HepG2 (cell line): ENCODE data around the gene ATM. TPM values are rescaled to one million over a fixed set of nuclear protein-coding genes. Genes with fewer than 3 reads are reported as not detected.
A peak's percentile ranks its signal among the peaks of the same experiment; 100 is the strongest.

Experiments used
- ATAC-seq: fragments of 200-7000 bp; cut with Tn5 transposase; 3 replicates; pipeline ENCODE4 v1.9.1; 2020; ENCODE audit warnings: mild to moderate bottlenecking, moderate library complexity
- BruUV-seq: library from RNA; stranded (reverse); fragments of 400-500 nt; replicated peaks from 2 replicates; lab custom pipeline; 2021; lab: Mats Ljungman, UMichigan
- CTCF ChIA-PET: fragments of 300-600 bp; formaldehyde crosslinking; extraction: SDS; loops from one replicate; lab custom pipeline; 2021; ENCODE audit warnings: low total read pairs, inconsistent platforms, low intra/inter-chr PET ratio; lab: Yijun Ruan, JAX
- POLR2A ChIA-PET: fragments of 350-600 bp; sonication (Branson Sonifier 250); formaldehyde crosslinking; loops from one replicate; lab custom pipeline; 2020; ENCODE audit warnings: antibody characterized with exemption, inconsistent platforms; lab: Yijun Ruan, JAX
- DNase-seq: peaks from one replicate; pipeline ENCODE4 v3.0.0-alpha.2; 2015; ENCODE audit warnings: low spot score
- FAIRE-seq: peaks from 3 replicates; lab custom pipeline; 2011; peaks lifted over from hg19 to GRCh38; lab: Jason Lieb, UNC
- H2AFZ ChIP-seq: one replicate; pipeline ENCODE4 v1.6.1; 2011; ENCODE audit warnings: low read length, inconsistent platforms
- H3K27ac ChIP-seq: fragments of 300-600 bp; 3 replicates; pipeline ENCODE4 v1.8.0; 2011; ENCODE audit warnings: mixed run types, mild to moderate bottlenecking, mixed read lengths, low read length, inconsistent platforms; ENCODE audit not compliant: insufficient read depth; ENCODE audit errors: extremely low read length
- H3K27me3 ChIP-seq, 2 experiments: fragments of 200-600 bp in 1 of 2; 2 replicates in 1 of 2; 3 replicates in 1 of 2; pipeline versions ENCODE4 v1.6.0 to v1.8.0; 2011; ENCODE audit warnings: low read length in 2 of 2, mild to moderate bottlenecking in 2 of 2, moderate library complexity in 2 of 2, inconsistent platforms in 1 of 2; ENCODE audit not compliant: insufficient read depth in 2 of 2, control insufficient read depth in 1 of 2
- H3K36me3 ChIP-seq, 2 experiments: fragments of 200-600 bp in 1 of 2; replicated peaks in 1 of 2; 2 replicates in 1 of 2; 3 replicates in 1 of 2; pipeline versions ENCODE4 v1.5.1 to v1.8.0; 2011; ENCODE audit warnings: low read length in 2 of 2, inconsistent platforms in 1 of 2; ENCODE audit not compliant: insufficient read depth in 2 of 2, control insufficient read depth in 1 of 2
- H3K4me1 ChIP-seq: 2 replicates; pipeline ENCODE4 v1.5.1; 2012; ENCODE audit warnings: low read length, inconsistent platforms; ENCODE audit not compliant: insufficient read depth
- H3K4me2 ChIP-seq: 2 replicates; pipeline ENCODE4 v1.6.0; 2011; ENCODE audit warnings: low read depth, low read length, inconsistent platforms
- H3K4me3 ChIP-seq, 3 experiments: fragments of 200-600 bp in 1 of 3; sonication (generic), shearing (Covaris generic) in 1 of 3; replicated peaks in 1 of 3; 2 replicates each; pipeline ENCODE4 v1.5.1; 2011 to 2016; ENCODE audit warnings: low read length in 3 of 3, inconsistent platforms in 2 of 3, low read depth in 2 of 3, mild to moderate bottlenecking in 2 of 3, control low read depth in 1 of 3, mixed read lengths in 1 of 3; ENCODE audit not compliant: insufficient read depth in 1 of 3
- H3K79me2 ChIP-seq: one replicate; pipeline ENCODE4 v1.6.1; 2011; ENCODE audit warnings: low read length, inconsistent platforms; ENCODE audit not compliant: insufficient read depth
- H3K9ac ChIP-seq: 2 replicates; pipeline ENCODE4 v1.6.0; 2011; ENCODE audit warnings: mild to moderate bottlenecking, low read depth, low read length, inconsistent platforms; ENCODE audit not compliant: insufficient read depth
- H3K9me3 ChIP-seq: 2 replicates; pipeline ENCODE4 v1.5.1; 2012; ENCODE audit warnings: mild to moderate bottlenecking, low read length
- H4K20me1 ChIP-seq: 2 replicates; pipeline ENCODE4 v1.6.0; 2011; ENCODE audit warnings: inconsistent platforms, mild to moderate bottlenecking, low read length, moderate library complexity; ENCODE audit not compliant: insufficient read depth
- ELF4 ChIP-seq: sonication (generic); formaldehyde crosslinking; IDR thresholded peaks from 2 replicates; pipeline ENCODE4 v1.5.0; 2020; ENCODE audit warnings: missing genetic modification reagents, mild to moderate bottlenecking, moderate library complexity, borderline replicate concordance
- KAT2B ChIP-seq: fragments of 150-350 bp; IDR thresholded peaks from 2 replicates; pipeline ENCODE4 v1.6.1; 2014; ENCODE audit warnings: low read depth, low read length, borderline replicate concordance
- MAFF ChIP-seq: IDR thresholded peaks from 2 replicates; pipeline ENCODE4 v1.6.1; 2011; ENCODE audit warnings: low read depth, low read length, improper control_type of control experiment
- MAFK ChIP-seq, 2 experiments: IDR thresholded peaks in 1 of 2; conservative IDR thresholded peaks in 1 of 2; 2 replicates each; pipeline ENCODE4 v1.6.1; 2011; ENCODE audit warnings: improper control_type of control experiment in 2 of 2, low read length in 2 of 2
- MYNN ChIP-seq: sonication (generic); formaldehyde crosslinking; IDR thresholded peaks from 2 replicates; pipeline ENCODE4 v1.4.0; 2020; ENCODE audit warnings: mild to moderate bottlenecking, low read depth, missing genetic modification reagents
- NR1H2 ChIP-seq: sonication (generic); formaldehyde crosslinking; IDR thresholded peaks from 2 replicates; pipeline ENCODE4 v1.8.1; 2022; ENCODE audit warnings: low read depth, missing genetic modification reagents, borderline replicate concordance
- RFX5 ChIP-seq: IDR thresholded peaks from 2 replicates; pipeline ENCODE4 v1.6.1; 2011; ENCODE audit warnings: low read depth, low read length, improper control_type of control experiment
- SKI ChIP-seq: fragments of 450-650 bp; IDR thresholded peaks from one replicate; pipeline ENCODE4 v1.6.1; 2018; ENCODE audit warnings: mild to moderate bottlenecking; ENCODE audit not compliant: partially characterized antibody
- TBX2 ChIP-seq: sonication (generic); formaldehyde crosslinking; IDR thresholded peaks from 2 replicates; pipeline ENCODE4 v1.5.0; 2020; ENCODE audit warnings: missing genetic modification reagents, mild to moderate bottlenecking, borderline replicate concordance
- ZNF17 ChIP-seq: sonication (generic); formaldehyde crosslinking; IDR thresholded peaks from 2 replicates; pipeline ENCODE4 v1.5.0; 2020; ENCODE audit warnings: mild to moderate bottlenecking, missing genetic modification reagents
- ZNF317 ChIP-seq: sonication (generic); formaldehyde crosslinking; IDR thresholded peaks from 2 replicates; pipeline ENCODE4 v1.5.0; 2020; ENCODE audit warnings: mild to moderate bottlenecking, missing genetic modification reagents
- ZNF34 ChIP-seq: sonication (generic); formaldehyde crosslinking; IDR thresholded peaks from 2 replicates; pipeline ENCODE4 v1.4.0; 2020; ENCODE audit warnings: mild to moderate bottlenecking, missing genetic modification reagents, borderline replicate concordance
- ZNF354B ChIP-seq: sonication (generic); formaldehyde crosslinking; IDR thresholded peaks from 2 replicates; pipeline ENCODE4 v1.8.0; 2022; ENCODE audit warnings: mild to moderate bottlenecking, missing genetic modification reagents
- ZNF605 ChIP-seq: sonication (generic); formaldehyde crosslinking; IDR thresholded peaks from 2 replicates; pipeline ENCODE4 v1.8.0; 2022; ENCODE audit warnings: mild to moderate bottlenecking, missing genetic modification reagents
- WGBS: methylation state at CpG from one replicate; pipeline ENCODE4 v1.1.6; 2017; ENCODE audit warnings: low lambda C conversion rate; 5-methylcytosine and 5-hydroxymethylcytosine counted together
- in situ Hi-C: cut with HindIII; loops from 2 replicates; pipeline ENCODE4 v1.10.0; 2017; ENCODE audit warnings: low pct_unique_long_range_greater_than_20kb; ENCODE audit not compliant: extremely low pct_ligation_motif_present
- intact Hi-C: fragments of 100-400 bp; cut with micrococcal nuclease; formaldehyde crosslinking; loops from one replicate; pipeline ENCODE4 v1.10.0; 2022; ENCODE audit not compliant: unreplicated experiment
- polyA plus RNA-seq, 8 experiments: library from polyadenylated mRNA; depleted of rRNA in 3 of 8; stranded (reverse) in 7 of 8; unstranded in 1 of 8; fragments of >200 nt; fragmentation: Illumina TruSeq in 4 of 8; extraction: Trizol in 4 of 8; gene quantifications; 2 replicates each; pipeline versions ENCODE4 v1.2.1 to v1.2.3, GENCODE V29; 2011 to 2016; ENCODE audit warnings: low read depth in 4 of 8, missing spikeins in 1 of 8, mixed read lengths in 1 of 8; ENCODE audit not compliant: insufficient read depth in 1 of 8
- total RNA-seq, 5 experiments: library from RNA; depleted of rRNA; stranded (reverse); fragments of >200 nt; fragmentation: Illumina TruSeq; extraction: Trizol; gene quantifications; 2 replicates each; pipeline ENCODE4 v1.2.3, GENCODE V29; 2016; ENCODE audit warnings: low read depth in 1 of 5

ATM gene
- total and polyA plus RNA-seq, 2 of the 13 experiments (the other 11 are each of a cell fraction or from before 2014, with no cell fraction given): 40.0 to 71.6 TPM

DNA sequence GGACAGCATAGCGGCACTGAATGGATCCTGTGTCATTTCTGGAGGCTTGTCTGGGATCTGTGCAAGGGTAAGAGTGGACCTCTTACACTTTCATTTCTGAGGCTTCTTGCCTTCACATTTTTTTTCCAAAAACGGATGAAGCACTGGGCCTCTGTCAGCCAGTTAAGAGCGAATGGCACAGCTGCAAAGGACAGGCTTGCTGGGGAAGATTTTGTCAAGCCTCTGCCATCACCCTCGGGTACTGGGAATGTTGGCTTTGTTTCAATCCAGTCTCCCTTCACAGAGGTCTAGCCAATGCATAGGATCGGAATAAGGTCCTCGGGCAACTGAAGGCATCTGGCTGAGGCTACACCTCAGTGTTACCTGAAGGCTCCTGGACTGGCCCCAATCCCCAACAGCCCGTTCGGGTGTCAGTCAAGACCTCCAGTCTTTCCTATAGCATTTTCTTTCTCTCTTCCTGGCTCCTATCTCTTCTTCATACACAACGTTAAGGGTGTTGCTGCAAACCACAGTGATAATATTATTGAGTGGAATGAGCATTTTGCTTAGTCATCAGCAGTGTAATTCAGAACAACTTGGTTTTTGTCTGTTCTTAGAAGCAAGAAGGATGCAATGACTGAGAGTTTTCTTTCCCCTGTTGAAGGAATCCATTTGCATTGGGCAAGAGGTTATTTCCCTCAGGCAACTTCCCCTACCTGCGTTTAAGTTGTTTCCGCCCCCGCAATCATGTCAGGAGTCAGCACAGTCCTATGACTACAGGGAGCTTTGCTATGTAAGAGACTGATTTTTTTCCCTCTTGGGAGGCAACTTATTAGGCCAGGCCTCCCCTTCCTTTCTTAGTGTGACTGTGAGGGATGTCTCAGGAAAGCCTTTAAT, 23.2 kb upstream of the ATM start:
- no peaks in the 10 kb centered on the region for H3K79me2 ChIP-seq
- DNase-seq (no peak), FAIRE-seq (no peak), ATAC-seq (no peak; the same call in 2 of the 3 replicates)
- no peaks in the 10 kb centered on the region for H3K9me3 ChIP-seq
- 96% methylated on average over 12 of the region's 12 CpGs for WGBS
- BruUV-seq: no TSS peak
- in situ Hi-C loops: no loop called here
- ChIA-PET POLR2A (no interaction called here), CTCF (no interaction called here)
- H3K27me3 ChIP-seq: no peaks in the 10 kb centered on the region
- peaks cover 7 to 34% of the 10 kb centered on the region in 2 experiments for H3K36me3 ChIP-seq
- H3K4me2 ChIP-seq: no peak overlapping the region
- no peak overlapping the region for H3K9ac ChIP-seq
- intact Hi-C loops: no loop called here
- TF ChIP-seq RFX5 (no peak), ZNF17 (no peak), ZNF605 (CRISPR knock-in tag) (no peak), MAFF (peak; percentile 62), ZNF34 (CRISPR knock-in tag) (no peak), MYNN (no peak), MAFK (conservative IDR thresholded peaks at IDR 0.05 in 1 of 2, IDR thresholded peaks at IDR 0.05 in 1 of 2; ENCODE audit: low read length in 2 of 2) (peak; percentile 45 to 50), KAT2B (no peak), NR1H2 (no peak), ELF4 (CRISPR knock-in tag) (no peak), TBX2 (CRISPR knock-in tag) (no peak), ZNF354B (CRISPR knock-in tag) (no peak), ZNF317 (CRISPR knock-in tag) (no peak), SKI (no peak)
- no peak overlapping the region for H3K4me3 ChIP-seq
- H2AFZ ChIP-seq: no peak overlapping the region
- peaks cover 11% of the 10 kb centered on the region for H3K4me1 ChIP-seq
- no peaks in the 10 kb centered on the region for H4K20me1 ChIP-seq
- H3K27ac ChIP-seq: no peak overlapping the region
